ENCODE data around the gene ATF6.

ATF6 gene

DNA sequence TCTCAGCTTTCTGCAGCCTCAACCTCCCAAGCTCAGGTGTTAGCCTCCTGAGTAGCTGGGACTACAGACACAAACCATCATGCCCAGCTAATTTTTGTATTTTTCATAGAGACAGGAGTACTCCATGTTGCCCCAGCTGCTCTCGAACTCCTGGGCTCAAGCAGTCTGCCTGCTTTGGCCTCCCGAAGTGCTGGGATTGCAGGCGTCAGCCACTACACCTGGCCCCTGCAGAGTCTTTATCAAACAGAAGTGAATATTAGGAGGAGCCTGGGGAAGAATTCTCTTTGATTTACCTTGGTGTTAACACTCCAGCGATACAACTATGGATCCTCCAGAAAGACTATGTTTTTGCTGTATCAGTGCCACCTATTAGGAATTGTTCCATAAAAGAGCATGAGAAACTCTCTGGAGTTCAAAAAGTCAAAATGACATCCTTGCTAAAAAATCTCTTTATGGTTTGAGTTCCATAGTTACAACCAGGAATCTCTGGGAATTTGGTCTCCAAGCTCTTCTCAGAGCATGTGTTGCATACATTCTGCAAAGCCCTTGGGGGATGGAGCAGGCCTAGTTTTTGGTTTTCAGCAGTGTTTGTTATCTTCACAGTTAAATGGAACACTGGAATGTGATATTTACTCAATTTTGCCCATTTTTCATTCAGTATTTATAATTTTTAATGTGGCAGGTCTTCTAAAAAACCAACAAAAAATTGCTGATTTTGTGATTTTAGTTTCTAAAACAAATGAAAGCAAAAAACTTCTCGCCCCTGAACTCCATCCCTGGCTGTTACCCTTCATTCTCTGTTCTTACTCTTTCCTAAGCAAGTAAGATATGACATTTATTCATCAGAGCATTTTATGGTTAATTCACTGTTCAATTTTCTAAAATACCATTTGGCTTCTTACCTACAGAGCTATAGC, 180.2 kb downstream of the ATF6 start:
- Histone ChIP-seq H3K4me3 (ENCODE audit: low read depth, low read length) (no peak overlapping the region), H3K36me3 (replicated peaks) (no peaks in the 10 kb centered on the region), H3K27ac (peak overlapping the region; percentile 62), H3K27me3 (replicated peaks) (no peaks in the 10 kb centered on the region)
- TF ChIP-seq, protein P1, sequence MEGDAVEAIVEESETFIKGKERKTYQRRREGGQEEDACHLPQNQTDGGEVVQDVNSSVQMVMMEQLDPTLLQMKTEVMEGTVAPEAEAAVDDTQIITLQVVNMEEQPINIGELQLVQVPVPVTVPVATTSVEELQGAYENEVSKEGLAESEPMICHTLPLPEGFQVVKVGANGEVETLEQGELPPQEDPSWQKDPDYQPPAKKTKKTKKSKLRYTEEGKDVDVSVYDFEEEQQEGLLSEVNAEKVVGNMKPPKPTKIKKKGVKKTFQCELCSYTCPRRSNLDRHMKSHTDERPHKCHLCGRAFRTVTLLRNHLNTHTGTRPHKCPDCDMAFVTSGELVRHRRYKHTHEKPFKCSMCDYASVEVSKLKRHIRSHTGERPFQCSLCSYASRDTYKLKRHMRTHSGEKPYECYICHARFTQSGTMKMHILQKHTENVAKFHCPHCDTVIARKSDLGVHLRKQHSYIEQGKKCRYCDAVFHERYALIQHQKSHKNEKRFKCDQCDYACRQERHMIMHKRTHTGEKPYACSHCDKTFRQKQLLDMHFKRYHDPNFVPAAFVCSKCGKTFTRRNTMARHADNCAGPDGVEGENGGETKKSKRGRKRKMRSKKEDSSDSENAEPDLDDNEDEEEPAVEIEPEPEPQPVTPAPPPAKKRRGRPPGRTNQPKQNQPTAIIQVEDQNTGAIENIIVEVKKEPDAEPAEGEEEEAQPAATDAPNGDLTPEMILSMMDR (IDR thresholded peaks at IDR 0.05; ENCODE audit: low read depth, low read length, missing control alignments) = no peak
- in situ Hi-C loops (cut with HindIII; ENCODE audit: low pct_ligation_motif_present, low sequenced_read_pairs) = no loop called here
- DNase-seq = peak; percentile 81

DNA sequence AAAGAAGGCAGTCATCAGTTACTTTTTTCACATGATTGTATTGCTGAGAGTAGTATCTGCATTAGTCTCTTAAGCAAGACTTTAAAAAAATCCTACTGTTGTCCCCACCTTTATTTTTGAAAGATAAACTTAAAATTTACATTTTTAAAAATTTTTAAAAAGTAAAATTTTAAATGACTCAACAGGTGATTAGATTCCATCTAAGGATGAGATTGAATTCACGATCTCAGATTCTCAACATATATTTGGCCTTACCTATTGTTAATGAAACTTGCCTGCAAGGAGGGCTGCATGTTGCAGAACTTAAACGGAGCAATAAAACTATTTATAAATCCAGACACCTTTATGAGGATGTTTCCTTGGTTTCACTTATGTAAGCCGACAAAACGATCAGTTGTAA, 182.3 kb downstream of the ATF6 start:
- H3K4me3 ChIP-seq (ENCODE audit: low read depth, low read length) = no peak overlapping the region
- TF ChIP-seq, protein P1 (IDR thresholded peaks at IDR 0.05; ENCODE audit: low read depth, low read length, missing control alignments) = no peak
- in situ Hi-C loops (cut with HindIII; ENCODE audit: low pct_ligation_motif_present, low sequenced_read_pairs) = no loop called here

DNA sequence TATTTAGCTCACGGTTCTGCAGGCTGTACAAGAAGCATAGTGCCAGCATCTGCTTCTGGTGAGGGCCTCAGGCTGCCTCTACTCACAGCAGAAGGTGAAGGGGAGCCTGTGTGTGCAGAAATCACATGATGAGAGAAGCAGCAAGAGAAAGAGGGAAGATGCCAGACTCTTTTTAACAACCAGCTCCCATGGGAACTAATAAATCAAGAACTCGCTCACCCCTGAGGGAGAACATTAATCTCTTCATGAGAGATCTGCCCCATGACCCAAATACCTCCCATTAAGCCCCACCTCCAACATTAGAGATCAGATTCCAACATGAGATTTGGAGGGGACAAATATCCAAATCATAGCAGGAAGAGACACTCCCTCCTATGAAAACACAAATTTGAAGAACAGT, 183.4 kb downstream of the ATF6 start:
- H3K27ac ChIP-seq = no peak overlapping the region
- no peaks in the 10 kb centered on the region for H3K27me3 ChIP-seq (replicated peaks)
- no peaks in the 10 kb centered on the region for H3K36me3 ChIP-seq (replicated peaks)
- TF ChIP-seq, protein P1 (IDR thresholded peaks at IDR 0.05; ENCODE audit: low read depth, low read length, missing control alignments) = no peak
- no peak overlapping the region for H3K4me3 ChIP-seq (ENCODE audit: low read depth, low read length)
- DNase-seq = no peak
- in situ Hi-C loops (cut with HindIII; ENCODE audit: low pct_ligation_motif_present, low sequenced_read_pairs) = no loop called here

More for the DNA sequence above, 182.3 kb downstream of the ATF6 start:
- Histone ChIP-seq H3K27me3 (replicated peaks) (no peaks in the 10 kb centered on the region), H3K27ac (no peak overlapping the region), H3K36me3 (replicated peaks) (no peaks in the 10 kb centered on the region)
- no peak for DNase-seq

DNA sequence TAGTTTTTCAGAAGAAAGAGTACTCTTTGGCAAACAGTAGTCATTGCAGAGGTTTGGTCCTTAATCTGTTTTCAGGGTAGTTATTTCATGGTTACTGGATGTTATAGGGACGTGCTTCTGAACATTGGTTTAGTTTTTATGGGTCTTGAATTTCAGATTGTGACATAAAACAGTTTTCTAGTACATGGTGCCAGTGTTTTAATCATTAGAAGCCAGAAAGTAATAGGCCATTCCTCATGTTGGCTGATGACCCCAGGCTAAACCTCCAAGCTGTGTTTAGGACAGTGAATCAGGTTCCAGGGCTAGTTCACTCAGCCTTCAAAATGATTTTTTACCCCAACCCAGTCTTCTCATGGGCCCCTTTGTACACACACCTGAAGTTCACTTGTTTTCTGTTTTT, 184.3 kb downstream of the ATF6 start:
- in situ Hi-C loops (cut with HindIII; ENCODE audit: low pct_ligation_motif_present, low sequenced_read_pairs) = no loop called here
- TF ChIP-seq, protein P1 (IDR thresholded peaks at IDR 0.05; ENCODE audit: low read depth, low read length, missing control alignments) = no peak
- Histone ChIP-seq H3K36me3 (replicated peaks) (no peaks in the 10 kb centered on the region), H3K4me3 (ENCODE audit: low read depth, low read length) (no peak overlapping the region), H3K27me3 (replicated peaks) (no peaks in the 10 kb centered on the region), H3K27ac (no peak overlapping the region)
- no peak for DNase-seq

DNA sequence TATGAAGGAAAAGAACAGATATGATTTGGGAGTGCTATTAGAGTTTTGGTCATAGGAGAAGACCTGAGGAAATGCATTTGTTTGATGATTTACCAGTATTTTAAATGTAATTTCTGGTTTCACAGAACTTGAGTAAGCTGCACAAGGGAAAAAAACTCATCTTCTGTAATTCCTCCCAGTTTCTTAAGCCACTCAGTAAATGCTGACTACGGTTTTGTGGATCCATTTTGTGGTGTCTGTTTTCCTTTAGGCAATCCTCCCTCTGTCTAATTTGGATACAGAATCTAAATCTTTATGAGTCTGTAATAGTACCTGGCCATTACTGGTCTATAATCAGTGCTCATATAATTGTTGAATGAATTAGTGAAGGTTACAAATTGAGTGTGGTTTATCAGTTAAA, 185.5 kb downstream of the ATF6 start:
- H3K4me3 ChIP-seq (ENCODE audit: low read depth, low read length) = no peak overlapping the region
- DNase-seq = no peak
- no peaks in the 10 kb centered on the region for H3K27me3 ChIP-seq (replicated peaks)
- TF ChIP-seq, protein P1 (IDR thresholded peaks at IDR 0.05; ENCODE audit: low read depth, low read length, missing control alignments) = no peak
- in situ Hi-C loops (cut with HindIII; ENCODE audit: low pct_ligation_motif_present, low sequenced_read_pairs) = no loop called here
- no peak overlapping the region for H3K27ac ChIP-seq
- H3K36me3 ChIP-seq (replicated peaks) = no peaks in the 10 kb centered on the region
